K562 (cell line): ENCODE data around the gene LY6G6D. TPM values are rescaled to one million over a fixed set of nuclear protein-coding genes. Genes with fewer than 3 reads are reported as not detected.

Source experiments
- EGR1 ChIP-seq: fragments of 450-650 bp; conservative IDR thresholded peaks from 2 replicates; pipeline ENCODE4 v1.6.1; 2017; ENCODE audit warnings: mild to moderate bottlenecking
- HMG20A ChIP-seq: fragments of 450-650 bp; formaldehyde crosslinking; conservative IDR thresholded peaks from 2 replicates; pipeline ENCODE4 v1.4.0; 2020; ENCODE audit warnings: mild to moderate bottlenecking, mixed read lengths
- MYC ChIP-seq, 2 experiments: fragments of 250-450 bp in 1 of 2; sonication (Bioruptor Pico) in 1 of 2; IDR thresholded peaks; 2 replicates each; pipeline versions ENCODE4 v1.5.1 to v1.6.1; 2012 to 2021; ENCODE audit warnings: low read depth in 2 of 2, borderline replicate concordance in 1 of 2, improper control_type of control experiment in 1 of 2, low read length in 1 of 2, mild to moderate bottlenecking in 1 of 2, moderate library complexity in 1 of 2
- NELFE ChIP-seq: IDR thresholded peaks from 2 replicates; pipeline ENCODE4 v1.6.1; 2011; ENCODE audit warnings: mild to moderate bottlenecking; ENCODE audit not compliant: insufficient read depth, insufficient read length
- NFE2L1 ChIP-seq: fragments of 450-650 bp; IDR thresholded peaks from 2 replicates; pipeline ENCODE4 v1.6.1; 2016; ENCODE audit warnings: missing genetic modification characterization, low read depth, mild to moderate bottlenecking, missing compliant biosample characterization, moderate library complexity, borderline replicate concordance
- NONO ChIP-seq, 2 experiments: fragments of 200-400 bp in 1 of 2; fragments of 450-650 bp in 1 of 2; formaldehyde crosslinking in 1 of 2; IDR thresholded peaks; 2 replicates each; pipeline ENCODE4 v1.6.1; 2017; ENCODE audit warnings: low read depth in 2 of 2, mild to moderate bottlenecking in 2 of 2, moderate library complexity in 2 of 2, low read length in 1 of 2
- SNRNP70 ChIP-seq: fragments of 200-400 bp; formaldehyde crosslinking; optimal IDR thresholded peaks from 2 replicates; pipeline ENCODE3; 2017; ENCODE audit warnings: low read depth, low read length
- TCFL5 ChIP-seq: fragments of 250-450 bp; sonication (Bioruptor Pico); conservative IDR thresholded peaks from 2 replicates; pipeline ENCODE4 v1.6.1; 2021; ENCODE audit warnings: mild to moderate bottlenecking, moderate library complexity, matching md5 sums
- ZNF12 ChIP-seq: sonication (generic); formaldehyde crosslinking; IDR thresholded peaks from 2 replicates; pipeline ENCODE4 v1.4.0; 2020; ENCODE audit warnings: mild to moderate bottlenecking, missing genetic modification reagents
- ZNF165 ChIP-seq: fragments of 250-450 bp; sonication (Bioruptor Pico); IDR thresholded peaks from 2 replicates; pipeline ENCODE4 v1.4.0; 2020; ENCODE audit warnings: borderline replicate concordance
- ZNF644 ChIP-seq: fragments of 200-800 bp; sonication (Bioruptor generic); IDR thresholded peaks from 2 replicates; pipeline ENCODE4 v1.6.1; 2016; ENCODE audit warnings: low read depth, missing genetic modification characterization, missing compliant biosample characterization
- ZNF695 ChIP-seq: fragments of 450-650 bp; formaldehyde crosslinking; IDR thresholded peaks from 2 replicates; pipeline ENCODE4 v1.4.0; 2020; ENCODE audit warnings: mild to moderate bottlenecking, moderate library complexity
- ZNF699 ChIP-seq: fragments of 250-450 bp; sonication (Bioruptor Pico); IDR thresholded peaks from 2 replicates; pipeline ENCODE4 v1.8.0; 2021; ENCODE audit warnings: mild to moderate bottlenecking, moderate library complexity; ENCODE audit not compliant: insufficient replicate concordance
- ZNF76 ChIP-seq: fragments of 250-450 bp; sonication (Bioruptor Pico); IDR thresholded peaks from 2 replicates; pipeline ENCODE4 v1.4.0; 2020; ENCODE audit warnings: mild to moderate bottlenecking, moderate library complexity, borderline replicate concordance
- polyA plus RNA-seq, 8 experiments: library from polyadenylated mRNA; depleted of rRNA in 4 of 8; stranded (reverse) in 5 of 8; unstranded in 3 of 8; fragments of >200 nt; fragmentation: Nextera tagmentation in 2 of 8; fragmentation: Illumina TruSeq in 1 of 8; extraction: Ambion mirVana in 2 of 8; extraction: Trizol in 1 of 8; gene quantifications; 2 replicates each; pipeline versions ENCODE4 v1.2.1 to v1.2.3, GENCODE V29; 2011 to 2014; ENCODE audit warnings: inconsistent platforms in 1 of 8, missing spikeins in 1 of 8
- total RNA-seq, 7 experiments: library from RNA; depleted of rRNA in 6 of 7; stranded (reverse); fragments of >200 nt in 6 of 7; fragmentation: Illumina TruSeq in 2 of 7; extraction: Trizol in 2 of 7; gene quantifications; 2 replicates each; pipeline versions ENCODE4 v1.2.1 to v1.2.3, GENCODE V29; 2011 to 2021; ENCODE audit warnings: low replicate concordance in 1 of 7

The LY6G6D gene
- total and polyA plus RNA-seq, 9 of the 15 experiments (the other 6 are each of a cell fraction or from before 2014, with no cell fraction given), result 0.30 to 0.38 TPM; not detected in 7

GRCh38 chr6:31732029-31732428, 16.9 kb downstream of the LY6G6D start (continued):
- no peak for TF ChIP-seq MYC (IDR thresholded peaks at IDR 0.05; ENCODE audit: low read depth, low read length)
- no peak for TF ChIP-seq MYC (CRISPR knock-in tag; IDR thresholded peaks at IDR 0.05; ENCODE audit: borderline replicate concordance, low read depth)
- TF ChIP-seq ZNF76 (CRISPR knock-in tag), result no peak
- no peak for TF ChIP-seq ZNF644 (tag)
- no peak for TF ChIP-seq NONO (IDR thresholded peaks at IDR 0.05; ENCODE audit: low read depth in 2 of 2, low read length in 1 of 2)
- TF ChIP-seq ZNF165 (CRISPR knock-in tag), result no peak
- no peak for TF ChIP-seq NFE2L1 (tag)
- TF ChIP-seq ZNF12 (CRISPR knock-in tag), result no peak
- TF ChIP-seq TCFL5, result no peak
- no peak for TF ChIP-seq SNRNP70
- no peak for TF ChIP-seq ZNF699
- TF ChIP-seq HMG20A, result no peak
- TF ChIP-seq NELFE, result no peak
- no peak for TF ChIP-seq EGR1
- 0 out of 2 replicates have a peak, but pooled peaks have one; percentile 52 for TF ChIP-seq ZNF695 (CRISPR knock-in tag)
